Measurements from ENCODE around the gene NRXN2.

The NRXN2 gene

DNA sequence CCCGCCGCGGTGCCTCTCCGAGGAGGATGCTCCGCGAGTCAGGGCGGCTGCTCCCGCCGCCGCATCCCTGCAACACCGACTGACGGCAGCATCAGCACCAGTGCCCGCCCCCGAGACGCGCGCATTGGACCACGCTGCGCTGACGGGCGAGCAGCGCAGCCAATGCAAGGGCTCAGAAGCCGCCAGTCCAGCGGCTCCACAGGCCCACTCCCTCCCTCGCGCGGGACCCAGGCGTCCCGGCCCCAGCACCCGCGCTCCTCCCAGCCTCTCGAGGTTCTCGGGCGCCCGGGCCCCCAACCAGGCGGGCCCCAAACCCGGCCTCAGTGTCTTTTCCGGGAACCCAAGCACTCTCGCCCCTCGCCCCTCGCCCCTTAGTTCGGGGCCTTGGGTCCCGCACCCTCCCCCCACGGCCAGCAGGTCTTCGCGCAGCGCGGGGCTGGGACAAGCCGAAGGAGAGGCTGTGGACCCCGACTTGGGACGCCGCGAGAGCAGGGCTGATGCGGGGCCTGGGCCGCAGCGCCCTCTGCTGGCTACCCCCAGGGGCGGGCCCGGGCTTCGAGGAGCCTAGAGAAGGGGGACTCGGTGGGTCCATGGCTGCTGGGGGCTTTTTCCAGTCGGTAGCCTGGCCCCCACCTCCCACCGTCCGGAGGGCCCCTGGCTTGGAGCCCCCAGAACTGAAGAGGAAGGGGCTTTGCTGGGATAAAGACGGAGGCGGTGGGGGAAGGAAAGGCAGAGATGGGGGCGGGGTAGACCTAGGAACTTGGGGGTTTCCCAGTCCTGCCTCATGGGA is at the start of gene NRXN2:
NRXN2 (minus strand) TSS at position 81 of the 790 bp plus-strand sequence. CDS start 9,498 bp downstream, outside the sequence.
- peak; percentile 82 for DNase-seq

DNA sequence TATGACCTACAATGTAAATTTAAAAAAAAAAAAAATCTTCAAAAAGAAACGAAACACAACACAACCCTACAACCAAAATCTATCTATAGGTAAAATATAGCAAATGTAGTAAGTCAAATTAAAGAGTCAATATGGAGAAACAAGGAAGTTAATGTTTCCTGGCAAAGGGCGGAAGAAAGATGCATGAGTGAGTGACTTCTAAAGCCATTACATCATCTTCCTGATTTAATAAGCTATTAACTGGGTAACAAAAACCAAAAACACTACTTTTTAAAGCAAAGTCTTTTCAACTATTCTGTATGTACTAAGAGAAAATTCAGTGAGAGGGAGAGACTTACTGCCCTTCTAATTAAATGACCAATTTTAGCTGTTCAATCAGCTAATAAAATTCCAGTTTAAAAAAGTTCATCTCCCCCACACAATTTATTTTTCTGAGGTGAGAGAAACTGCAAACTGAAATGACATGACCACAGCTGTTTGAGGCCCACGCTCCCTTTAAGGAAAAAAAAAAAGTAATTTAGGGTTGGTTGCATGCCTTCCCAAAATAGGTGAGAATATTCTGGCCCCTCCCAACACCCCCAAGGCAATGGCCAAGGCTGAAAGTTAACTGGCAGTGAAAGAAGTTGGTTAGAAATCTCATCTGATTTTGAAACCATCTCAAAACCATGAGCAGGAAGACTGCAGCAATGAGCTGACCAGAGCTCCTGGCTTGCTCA is 49.5 kb upstream of the NRXN2 start:
- DNase-seq, result no peak

DNA sequence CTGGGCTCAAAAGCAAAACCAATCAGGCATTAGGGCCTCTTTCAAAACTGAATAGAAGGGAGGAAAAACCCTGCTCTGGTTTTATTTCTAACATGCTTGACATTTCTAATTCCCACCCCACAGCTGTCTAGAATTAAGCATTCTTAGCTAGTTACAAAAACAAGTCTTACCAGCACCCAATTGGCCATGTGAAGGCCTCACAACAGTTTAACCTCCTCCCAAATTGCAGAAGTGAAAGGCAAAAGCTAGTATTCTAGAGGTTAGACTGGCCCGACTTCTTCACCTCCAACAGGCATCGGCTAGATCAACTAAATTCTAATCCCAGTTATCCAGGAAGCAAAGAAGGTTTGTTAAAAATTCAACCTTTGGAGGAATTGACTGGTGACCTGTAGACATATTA is 48.9 kb upstream of the NRXN2 start:
- DNase-seq, result no peak

DNA sequence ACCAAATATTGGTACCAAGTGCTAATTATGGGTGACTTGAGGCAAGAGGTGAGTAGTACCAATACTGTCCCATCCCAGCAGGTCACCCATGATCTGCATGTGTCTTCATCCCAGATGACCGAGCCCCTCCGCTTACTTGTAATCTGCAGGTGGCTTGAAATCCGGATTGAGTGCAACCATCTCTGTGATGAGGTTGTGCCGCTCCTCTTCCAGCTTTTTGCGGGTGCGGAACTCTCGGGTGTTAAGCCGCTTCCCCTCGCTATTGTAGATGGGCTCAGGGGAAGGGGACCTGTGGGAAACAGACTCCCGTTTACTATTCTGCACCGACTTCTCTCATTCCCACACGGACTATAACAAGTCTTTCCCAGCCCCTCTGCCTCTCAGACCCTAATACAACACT is 47.1 kb upstream of the NRXN2 start:
- no peak for DNase-seq

DNA sequence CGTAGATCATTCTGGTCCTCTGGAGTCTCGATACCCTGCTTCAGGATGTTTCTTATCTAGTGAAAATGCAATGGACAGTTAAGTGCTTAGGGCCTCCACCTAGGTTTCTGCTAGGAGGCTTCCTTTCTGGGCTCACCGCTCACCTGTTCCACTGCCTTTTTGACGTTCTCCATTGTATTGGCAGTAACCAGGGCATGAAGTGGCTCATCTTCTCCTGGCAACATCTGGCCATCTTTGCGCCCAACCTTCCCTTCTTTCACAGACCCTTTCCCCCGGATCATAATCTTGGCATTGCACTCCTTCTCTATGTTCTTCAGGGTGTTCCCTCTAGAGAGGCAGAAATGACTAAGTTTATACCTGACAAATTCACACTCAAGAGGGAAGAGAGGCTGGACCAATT is 46.3 kb upstream of the NRXN2 start:
- no peak for DNase-seq

DNA sequence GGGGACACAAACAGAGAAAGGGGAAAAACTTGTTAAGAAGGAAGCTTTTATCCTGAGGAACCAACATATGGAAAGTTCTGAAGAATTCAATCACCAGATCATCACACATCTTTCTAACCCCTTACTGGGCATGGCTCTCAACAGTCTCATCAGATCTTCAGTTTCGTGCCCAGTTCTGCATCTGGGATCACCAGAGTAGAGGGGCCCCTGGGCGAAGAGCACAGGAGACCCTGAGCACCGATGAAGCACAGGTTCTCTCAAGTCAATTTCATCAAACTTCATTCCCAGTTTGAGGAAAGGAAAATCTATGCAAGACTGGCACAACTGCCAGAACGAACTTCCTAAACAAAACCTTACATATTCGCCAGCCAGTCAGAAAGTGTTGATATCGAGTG is 45.3 kb upstream of the NRXN2 start:
- DNase-seq, result no peak

DNA sequence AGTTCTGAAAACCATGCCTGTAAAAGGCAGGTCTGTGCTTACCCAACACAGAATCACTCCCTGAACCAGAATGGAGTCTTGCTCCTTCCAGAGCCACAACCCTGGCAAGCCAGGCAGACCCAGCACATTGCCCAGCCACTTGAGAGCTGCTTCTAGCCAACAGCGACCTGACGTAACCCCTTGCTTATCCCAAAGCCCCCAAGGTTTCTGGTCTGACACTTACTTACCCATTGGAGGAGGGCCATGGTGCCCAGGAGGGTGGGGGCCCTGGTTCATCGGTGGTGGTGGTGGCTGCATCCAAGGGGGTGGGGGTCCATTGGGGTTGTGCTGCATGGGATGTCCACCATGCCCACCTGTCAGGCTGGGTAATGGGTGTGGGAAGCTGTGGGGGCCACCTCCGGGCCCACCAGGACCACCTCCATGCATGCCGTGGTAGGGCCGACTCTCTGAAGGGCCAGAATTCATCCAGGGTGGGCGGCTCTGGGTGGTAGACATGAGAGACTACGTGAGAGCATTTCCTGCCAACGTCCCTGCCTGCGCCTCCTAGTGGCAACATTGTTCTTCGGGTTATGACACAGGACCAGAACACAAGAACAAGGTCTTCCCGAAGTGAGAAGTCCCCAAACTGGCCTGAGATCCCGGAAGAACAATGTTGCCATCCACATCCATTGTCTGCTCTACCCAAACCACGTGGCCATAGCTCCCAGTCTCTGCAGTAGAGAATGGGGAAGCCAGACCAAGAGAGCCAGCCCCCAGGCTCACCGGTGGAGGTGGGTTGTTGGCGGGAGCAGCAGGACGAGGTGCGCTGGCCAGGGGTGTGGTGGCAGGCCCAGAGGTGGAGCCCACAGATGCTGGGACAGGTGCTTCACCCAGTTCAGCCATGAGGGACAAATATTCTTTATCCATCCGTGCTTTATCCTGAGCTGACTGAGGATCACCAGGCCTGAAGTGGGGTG is 44.6 kb upstream of the NRXN2 start:
- peak; percentile 70 for DNase-seq

DNA sequence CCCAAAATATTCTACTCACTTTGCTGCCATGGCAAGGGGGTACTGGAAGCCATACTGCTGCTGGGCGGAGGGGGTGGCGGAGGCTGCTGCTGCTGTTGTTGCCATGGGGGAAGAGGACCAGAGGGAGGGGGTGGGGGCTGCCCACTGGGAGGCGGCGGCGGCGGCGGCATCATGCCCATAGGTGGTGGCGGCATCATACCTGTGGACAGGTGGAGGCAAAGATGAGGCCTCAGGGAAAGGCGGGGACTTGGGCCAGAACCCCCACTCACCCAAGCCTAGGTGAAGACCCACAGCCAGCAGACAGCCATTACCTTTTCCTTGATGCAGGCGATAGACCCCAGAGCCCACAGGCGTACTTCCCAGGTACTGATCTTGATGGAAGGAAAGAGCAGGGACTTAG is 43.9 kb upstream of the NRXN2 start:
- DNase-seq, result no peak

DNA sequence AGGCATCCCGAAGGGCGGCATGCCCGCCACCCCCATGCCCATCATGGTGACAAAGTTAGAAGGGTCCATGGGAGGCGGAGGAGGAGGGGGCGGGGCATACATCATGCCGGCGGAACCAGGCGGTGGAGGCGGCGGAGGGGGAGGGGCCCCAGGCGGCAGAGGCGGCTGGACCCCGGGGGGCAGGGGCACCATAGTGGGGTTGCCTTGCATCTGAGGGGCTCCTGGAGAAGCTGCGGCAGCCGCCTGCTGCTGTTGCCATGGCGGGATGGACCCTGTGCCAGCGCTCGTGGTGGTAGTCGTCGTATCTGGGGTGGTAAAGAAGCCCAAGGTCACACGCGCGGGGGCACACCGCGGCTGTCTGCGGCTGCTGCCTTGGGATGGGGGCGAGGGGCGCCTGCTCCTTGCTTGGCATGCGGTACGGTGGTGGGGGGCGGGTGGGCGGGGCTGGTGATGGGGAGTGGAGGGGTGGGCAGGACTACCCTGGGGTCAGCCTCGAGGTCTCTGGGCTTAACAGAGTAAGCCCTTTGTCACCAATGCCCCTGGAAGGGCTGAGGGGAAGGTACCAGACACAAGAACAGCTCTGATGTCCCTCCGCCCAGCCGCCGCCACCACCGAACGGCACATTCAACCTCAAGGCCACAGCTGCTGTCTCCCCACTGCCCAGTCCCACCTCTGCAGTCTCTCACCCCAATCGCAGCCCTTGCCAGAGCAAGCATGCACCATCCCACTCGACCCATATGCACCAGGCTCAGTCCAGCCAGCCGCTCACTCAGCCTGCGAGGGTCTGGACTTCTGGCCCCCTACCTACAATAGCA is 43.1 kb upstream of the NRXN2 start:
- no peak for DNase-seq

DNA sequence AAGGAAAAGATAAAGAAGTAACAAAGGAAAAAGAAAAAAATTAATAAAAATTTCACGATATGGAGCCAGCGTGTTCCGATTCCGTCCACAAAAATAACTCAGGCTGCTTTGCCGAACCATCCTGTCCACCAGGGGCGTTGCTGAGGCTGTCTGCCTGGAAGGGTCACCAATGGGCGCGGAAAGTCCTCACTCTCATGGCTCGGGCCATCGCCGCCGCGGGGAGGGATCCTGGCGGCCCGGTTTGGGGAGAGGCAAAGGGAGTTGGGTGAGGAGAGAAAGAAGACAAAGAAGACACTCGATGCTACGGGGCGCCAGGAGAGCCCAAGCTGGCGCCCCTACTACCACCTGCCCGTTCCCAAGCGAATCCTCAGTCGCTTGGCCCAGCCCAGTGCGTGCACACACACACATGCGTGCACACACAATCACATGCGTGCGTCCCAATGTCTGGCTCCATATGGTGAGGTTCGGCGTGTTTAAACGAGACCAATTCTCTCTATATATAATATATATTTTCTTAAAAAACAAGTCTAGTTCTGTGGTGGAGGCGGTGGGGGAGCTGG is 42.4 kb upstream of the NRXN2 start:
- no peak for DNase-seq

DNA sequence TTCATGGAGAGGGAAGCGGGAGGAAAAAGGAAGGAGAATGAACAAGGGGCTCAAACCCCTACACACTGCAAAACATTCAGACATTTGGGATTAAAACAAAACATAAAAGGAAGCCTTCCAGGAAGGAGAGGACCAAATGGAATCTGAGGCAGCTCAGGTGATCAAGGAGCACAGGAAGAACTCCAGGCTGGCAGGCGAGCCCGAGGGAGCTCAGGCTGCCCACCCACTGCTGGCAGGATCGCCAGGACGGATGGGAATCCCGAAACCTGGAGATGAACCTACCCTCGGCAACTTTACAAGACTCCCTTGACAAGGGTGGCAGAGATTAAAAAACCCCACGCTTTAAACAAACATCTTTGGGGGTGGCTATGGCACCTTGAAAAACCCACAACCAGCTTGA is 41.8 kb upstream of the NRXN2 start:
- DNase-seq, result no peak

DNA sequence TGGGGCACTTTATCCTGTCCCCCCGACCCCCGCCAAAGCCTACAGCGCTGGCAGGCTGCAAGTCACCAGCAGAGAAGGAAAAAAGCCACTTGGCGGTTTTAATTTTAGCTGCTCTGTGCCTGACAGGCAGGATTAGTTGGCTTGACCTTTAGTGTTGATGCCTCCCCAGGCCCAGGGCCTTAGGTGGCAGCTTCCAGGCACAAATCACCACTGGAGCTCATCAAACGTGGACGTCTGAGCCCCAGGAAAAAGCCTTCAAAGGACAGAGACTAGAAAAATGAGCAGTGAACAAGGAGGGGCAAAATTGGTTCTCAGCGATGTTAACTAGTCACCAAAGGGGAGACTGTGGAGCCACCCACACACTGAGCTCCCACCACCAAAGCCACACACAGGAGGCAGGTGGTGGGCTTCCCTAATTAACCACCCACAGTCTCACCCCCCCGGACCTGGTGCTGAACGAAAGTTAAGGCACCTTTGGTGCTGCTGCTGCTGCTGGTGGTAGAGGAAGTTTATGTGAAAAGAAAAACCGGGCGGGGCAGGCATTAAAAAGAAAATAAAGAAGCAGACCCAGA is 41.1 kb upstream of the NRXN2 start:
- DNase-seq, result no peak

DNA sequence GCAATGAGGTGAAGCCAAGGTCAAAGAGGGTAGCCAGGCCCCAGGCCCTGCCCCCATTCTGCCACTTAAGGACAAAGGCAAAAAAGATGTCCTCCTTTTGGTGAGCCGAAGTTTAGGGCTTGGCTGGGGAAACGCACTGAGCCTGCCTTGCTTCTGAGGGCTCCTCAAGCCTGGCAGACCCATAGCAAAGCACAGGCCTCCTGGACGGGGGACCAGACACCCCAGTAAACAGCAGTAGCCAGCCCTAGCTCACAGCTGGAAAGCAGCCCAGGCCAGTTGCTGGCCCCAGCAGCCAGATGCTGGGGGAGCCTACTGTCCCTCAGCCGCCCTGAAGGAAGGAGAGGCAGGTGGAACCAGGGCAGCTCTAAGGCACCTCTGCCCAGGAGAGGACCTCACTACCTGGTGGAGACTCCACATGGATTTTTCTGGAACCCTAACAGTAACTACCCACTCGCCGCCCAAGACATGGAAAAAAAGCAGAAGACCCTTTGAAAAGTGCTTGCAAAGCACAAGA is 40.6 kb upstream of the NRXN2 start:
- no peak for DNase-seq

DNA sequence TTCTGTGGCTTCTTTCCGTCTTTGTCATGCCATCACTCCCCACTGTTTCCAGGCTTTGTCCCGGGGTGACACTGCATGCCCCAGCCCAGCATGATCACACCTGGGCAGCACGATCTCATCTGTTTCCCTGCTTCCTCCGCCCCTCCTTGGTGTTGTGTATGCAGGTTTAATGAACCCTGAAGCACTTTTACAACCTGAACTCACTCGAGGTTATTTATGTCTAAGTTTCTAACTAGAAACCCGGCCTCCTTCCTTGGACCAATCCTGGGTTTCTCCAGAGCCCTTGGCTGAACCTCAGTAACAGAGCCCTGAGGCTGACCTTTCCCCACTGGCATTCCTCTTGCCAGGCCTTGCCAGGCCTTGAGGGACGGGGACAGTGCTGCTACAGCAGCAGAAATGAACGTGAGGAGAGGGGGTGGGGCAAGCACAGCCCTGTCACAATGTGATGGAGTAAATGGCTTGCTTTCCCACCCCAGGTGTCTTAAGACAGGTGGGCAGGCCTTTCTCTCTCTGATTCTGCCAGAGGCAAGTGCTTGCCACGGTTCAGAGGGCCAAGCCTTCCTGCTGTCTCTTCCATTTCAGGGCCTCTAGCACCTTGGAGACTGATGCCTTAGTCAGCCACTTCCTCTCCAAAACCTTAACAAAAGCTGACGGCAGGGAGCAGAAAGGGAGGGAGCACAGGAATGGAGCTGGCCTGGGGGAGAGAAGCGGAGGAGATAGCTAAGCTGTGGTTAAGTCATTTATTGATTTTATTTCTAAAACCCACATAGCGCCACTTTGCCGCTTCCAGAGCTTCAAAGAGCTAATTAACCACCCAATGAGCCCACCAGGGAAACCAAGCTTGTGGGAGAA is 39.9 kb upstream of the NRXN2 start:
- DNase-seq, result peak; percentile 62

DNA sequence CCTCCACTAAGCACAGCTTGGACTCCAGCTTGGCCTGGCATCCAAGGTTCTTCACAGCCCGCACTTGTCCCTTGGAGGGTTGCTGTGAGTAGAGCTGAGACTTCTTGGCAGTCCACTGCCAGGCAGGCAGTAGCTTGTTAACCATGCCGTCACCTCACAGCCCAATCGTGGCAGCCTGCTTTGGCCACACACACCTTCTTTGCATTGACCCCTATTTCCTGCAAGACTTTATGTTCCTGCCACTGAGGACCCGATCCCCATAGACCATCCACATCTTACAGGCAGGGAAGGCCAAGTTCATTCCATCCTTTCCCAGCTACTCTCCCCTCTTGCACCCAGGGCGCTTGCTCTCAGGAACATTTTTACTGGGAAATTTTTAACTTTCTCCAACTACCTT is 39.3 kb upstream of the NRXN2 start:
- DNase-seq, result no peak

DNA sequence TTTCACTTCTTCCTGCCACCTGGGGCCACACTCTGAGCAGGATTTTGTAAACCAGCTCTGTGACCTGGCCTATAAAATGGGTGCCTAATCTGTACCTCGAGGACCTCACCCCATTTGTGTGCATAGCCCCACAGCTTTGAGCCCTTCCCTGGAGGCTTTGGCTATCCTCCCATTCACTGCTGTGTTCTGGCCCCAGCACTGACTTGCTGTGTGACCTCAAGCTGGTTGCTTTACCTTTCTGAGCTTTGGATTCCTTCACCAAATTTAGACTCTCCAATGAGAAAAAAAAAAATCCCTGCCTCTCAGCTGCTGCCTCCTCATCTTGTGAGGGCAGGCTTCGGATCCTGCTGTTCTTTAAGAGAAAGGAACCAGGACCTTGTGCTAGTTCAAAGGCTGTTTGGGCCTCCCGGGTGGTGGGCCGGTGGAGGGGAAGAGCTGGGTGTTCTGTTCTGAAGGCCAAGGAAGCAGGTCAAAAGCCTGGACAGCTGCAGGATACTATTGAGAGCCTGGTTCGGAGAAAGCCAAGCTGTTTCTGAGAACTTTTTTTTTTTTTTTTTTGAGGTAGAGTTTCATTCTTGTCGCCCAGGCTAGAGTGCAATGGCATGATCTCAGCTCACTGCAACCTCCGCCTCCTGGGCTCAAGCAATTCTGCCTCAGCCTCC is 37.9 kb upstream of the NRXN2 start:
- no peak for DNase-seq

DNA sequence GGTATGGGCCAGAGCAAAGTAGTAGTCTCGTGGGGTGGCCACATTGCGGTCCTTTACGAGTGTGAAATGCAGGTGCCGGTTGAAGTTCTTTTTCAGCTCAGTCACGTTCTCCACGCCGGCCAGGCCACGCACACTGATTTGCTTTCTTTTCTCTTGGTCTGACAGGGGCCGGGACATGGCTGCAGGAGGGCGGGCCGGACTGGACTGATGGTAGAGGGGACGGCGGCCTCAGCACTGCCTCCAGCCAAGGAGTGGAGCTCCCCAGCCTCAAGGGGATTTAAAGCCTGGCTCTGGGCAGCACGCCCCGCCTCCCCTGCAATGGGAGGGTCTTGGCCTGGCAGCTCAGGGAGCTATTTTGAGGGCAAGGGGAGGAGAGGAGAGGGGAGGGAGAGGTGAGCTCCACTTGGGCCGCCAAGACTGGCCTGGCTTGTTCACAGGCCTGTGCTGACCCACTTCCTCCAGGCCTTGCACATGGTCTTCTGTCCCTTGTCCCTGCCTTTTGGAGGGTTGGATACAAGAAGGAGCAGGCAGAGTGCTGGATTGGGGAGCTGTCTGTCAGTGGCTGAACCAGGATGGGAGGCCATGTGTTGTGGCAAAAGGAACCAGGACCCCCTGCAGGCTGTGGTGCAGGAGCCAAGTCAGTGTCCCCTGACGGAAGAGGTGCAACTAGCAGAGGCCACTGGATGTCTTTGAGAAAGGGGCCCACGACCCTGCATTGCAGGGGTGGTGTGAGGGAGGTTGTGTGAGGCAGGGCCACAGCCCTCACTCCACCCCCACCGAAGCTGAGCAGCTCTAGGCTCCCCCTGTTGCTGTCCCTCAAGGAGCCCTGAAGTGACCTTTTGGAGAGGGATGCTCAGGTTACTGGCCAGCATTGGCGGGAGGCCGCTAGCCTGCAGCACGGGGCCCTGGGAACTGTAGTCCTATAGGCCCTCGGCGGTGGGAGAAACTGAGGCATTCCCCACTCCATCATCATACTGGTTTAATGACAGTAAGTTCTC is 37.0 kb upstream of the NRXN2 start, which contains the start of gene PYGM:
PYGM (minus strand) TSS at position 253 of the 998 bp plus-strand sequence; CDS start at position 177, 76 bp downstream.
- no peak for DNase-seq

DNA sequence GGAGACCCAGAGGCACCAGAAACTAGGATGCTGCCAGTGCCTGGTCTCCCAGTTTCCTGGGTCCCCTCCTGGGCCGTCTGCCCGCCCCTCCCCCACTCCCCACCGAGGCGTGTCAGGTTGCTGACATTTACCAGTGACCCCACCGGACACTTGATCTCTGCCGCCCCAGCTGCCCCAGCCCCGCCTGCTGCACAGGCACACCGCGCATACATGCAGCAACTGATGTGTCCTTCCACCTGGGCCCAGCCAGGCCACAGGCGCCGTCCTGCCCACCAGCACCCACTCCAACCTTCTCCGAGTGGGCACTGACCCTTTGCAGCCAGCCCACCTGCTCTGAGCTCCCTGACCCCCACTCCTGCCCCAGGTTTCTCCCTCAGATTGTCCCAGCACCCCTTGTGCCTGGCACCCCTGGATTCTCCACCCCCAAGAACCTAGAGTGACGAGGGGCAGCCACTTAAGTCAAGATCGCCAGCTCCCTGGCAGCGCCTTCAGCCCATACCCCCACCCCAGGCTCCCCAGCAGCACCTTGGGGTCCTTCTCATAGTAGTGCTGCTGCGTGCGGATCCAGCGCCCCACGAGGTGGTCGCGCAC is 36.2 kb upstream of the NRXN2 start:
- no peak for DNase-seq

All from EL (cell line).